Panc1 (cell line): ENCODE data around the gene PHACTR2. TPM values are rescaled to one million over a fixed set of nuclear protein-coding genes. Genes with fewer than 3 reads are reported as not detected.

Source experiments
- ATAC-seq: fragments of 200-7000 bp; cut with Tn5 transposase; 2 replicates; pipeline ENCODE4 v1.9.1; 2020; ENCODE audit warnings: mild to moderate bottlenecking, moderate library complexity
- BruUV-seq: library from RNA; stranded (reverse); fragments of 400-500 nt; replicated peaks from 2 replicates; lab custom pipeline; 2021; lab: Mats Ljungman, UMichigan
- CTCF ChIA-PET: fragments of 300-600 bp; sonication (Branson Sonifier 250); formaldehyde crosslinking; loops from one replicate; lab custom pipeline; 2022; ENCODE audit warnings: antibody characterized with exemption; lab: Charles Lee
- POLR2A ChIA-PET: fragments of 300-600 bp; sonication (Branson Sonifier 250); formaldehyde crosslinking; loops from one replicate; lab custom pipeline; 2022; ENCODE audit warnings: antibody characterized with exemption; lab: Charles Lee
- DNase-seq: peaks from one replicate; pipeline ENCODE4 v3.0.0-alpha.2; 2010; ENCODE audit warnings: low read depth, low spot score
- H3K27ac ChIP-seq: 2 replicates; pipeline ENCODE4 v1.5.1; 2011; ENCODE audit warnings: mild to moderate bottlenecking, low read length, inconsistent platforms
- H3K27me3 ChIP-seq: fragments of 200-500 bp; sonication (Bioruptor generic); 2 replicates; pipeline ENCODE4 v1.6.0; 2014; ENCODE audit warnings: low read length, inconsistent platforms; ENCODE audit not compliant: control insufficient read depth, insufficient read depth
- H3K36me3 ChIP-seq: fragments of 200-500 bp; sonication (Bioruptor generic); 2 replicates; pipeline ENCODE4 v1.5.1; 2014; ENCODE audit warnings: inconsistent platforms, mild to moderate bottlenecking, low read length, moderate library complexity; ENCODE audit not compliant: control insufficient read depth, insufficient read depth
- H3K4me1 ChIP-seq: 2 replicates; pipeline ENCODE4 v1.5.1; 2011; ENCODE audit warnings: inconsistent platforms, mild to moderate bottlenecking, low read length, moderate library complexity; ENCODE audit not compliant: control insufficient read depth, insufficient read depth
- H3K4me3 ChIP-seq, 2 experiments: 2 replicates each; pipeline ENCODE4 v1.5.1; 2011 to 2012; ENCODE audit warnings: low read depth in 2 of 2, low read length in 2 of 2, mild to moderate bottlenecking in 2 of 2, inconsistent platforms in 1 of 2, moderate library complexity in 1 of 2
- H3K9me3 ChIP-seq: fragments of 200-500 bp; sonication (Bioruptor generic); 2 replicates; pipeline ENCODE4 v1.5.1; 2014; ENCODE audit warnings: low read depth, mild to moderate bottlenecking, inconsistent platforms, low read length, moderate library complexity; ENCODE audit not compliant: control insufficient read depth, insufficient read depth
- CTCF ChIP-seq: fragments of 450-650 bp; IDR thresholded peaks from 2 replicates; pipeline ENCODE4 v1.5.1; 2017; ENCODE audit warnings: mild to moderate bottlenecking
- POLR2AphosphoS5 ChIP-seq: IDR thresholded peaks from 2 replicates; pipeline ENCODE4 v1.6.1; 2012; ENCODE audit warnings: mild to moderate bottlenecking, low read depth, low read length, moderate library complexity
- REST ChIP-seq, 2 experiments: IDR thresholded peaks; 2 replicates each; pipeline ENCODE4 v1.6.1; 2011 to 2012; ENCODE audit warnings: low read depth in 2 of 2, control low read depth in 1 of 2, low read length in 1 of 2, mild to moderate bottlenecking in 1 of 2, moderate library complexity in 1 of 2; ENCODE audit not compliant: insufficient read depth in 1 of 2
- SIN3A ChIP-seq: IDR thresholded peaks from 2 replicates; pipeline ENCODE4 v1.6.1; 2012; ENCODE audit warnings: low read depth, mild to moderate bottlenecking, low read length, moderate library complexity, borderline replicate concordance; ENCODE audit not compliant: insufficient read depth
- TCF7L2 ChIP-seq: IDR thresholded peaks from 2 replicates; pipeline ENCODE4 v1.6.1; 2011; ENCODE audit warnings: mild to moderate bottlenecking, low read depth, low read length, inconsistent platforms
- in situ Hi-C: cut with HindIII; loops from 2 replicates; pipeline ENCODE4 v1.10.0; 2016; ENCODE audit warnings: low sequenced_read_pairs, low pct_unique_long_range_greater_than_20kb
- intact Hi-C: fragments of 100-400 bp; cut with micrococcal nuclease; formaldehyde crosslinking; loops from one replicate; pipeline ENCODE4 v1.10.0; 2022; ENCODE audit not compliant: unreplicated experiment
- total RNA-seq: library from RNA; stranded (reverse); gene quantifications from one replicate; pipeline ENCODE4 v1.2.1, GENCODE V29; 2021; ENCODE audit not compliant: unreplicated experiment

Gene PHACTR2
- total RNA-seq, 1 experiment from 2014 or later = 59.9 TPM

GRCh38 chr6:143682805-143683204, 5.0 kb downstream of the PHACTR2 start:
- Histone ChIP-seq H3K4me3 (no peak overlapping the region), H3K4me1 (peaks cover 14% of the 10 kb centered on the region), H3K9me3 (peaks cover 7% of the 10 kb centered on the region; the same call in 1 of the 2 replicates), H3K27ac (0 out of 2 replicates have a peak overlapping the region, but pooled peaks have one; percentile 25), H3K27me3 (no peaks in the 10 kb centered on the region), H3K36me3 (peaks cover 2% of the 10 kb centered on the region; the same call in 1 of the 2 replicates)
- intact Hi-C loops (no loop called here), in situ Hi-C loops (no loop called here)
- DNase-seq (no peak), ATAC-seq (no peak)
- CTCF ChIA-PET = no interaction called here
- TF ChIP-seq SIN3A = no peak
- no peak for TF ChIP-seq TCF7L2
- TF ChIP-seq CTCF = no peak
- TF ChIP-seq POLR2AphosphoS5 = no peak
- TF ChIP-seq REST (IDR thresholded peaks at IDR 0.05; ENCODE audit: insufficient read depth in 1 of 2, low read depth in 2 of 2, low read length in 1 of 2) = no peak
- BruUV-seq = no TSS peak
- POLR2A ChIA-PET = no interaction called here

GRCh38 chr6:143684486-143684885, 6.7 kb downstream of the PHACTR2 start:
- H3K36me3 ChIP-seq = no peaks in the 10 kb centered on the region
- TF ChIP-seq SIN3A (no peak), CTCF (no peak), TCF7L2 (no peak), REST (IDR thresholded peaks at IDR 0.05; ENCODE audit: insufficient read depth in 1 of 2, low read depth in 2 of 2, low read length in 1 of 2) (no peak), POLR2AphosphoS5 (no peak)
- no peak overlapping the region for H3K27ac ChIP-seq
- ATAC-seq = no peak
- in situ Hi-C loops (no loop called here), intact Hi-C loops (no loop called here)
- ChIA-PET CTCF (no interaction called here), POLR2A (no interaction called here)
- H3K9me3 ChIP-seq = peaks cover 7% of the 10 kb centered on the region; the same call in 1 of the 2 replicates
- no peak for DNase-seq
- H3K4me1 ChIP-seq = peaks cover 14% of the 10 kb centered on the region
- BruUV-seq = no TSS peak
- H3K4me3 ChIP-seq = no peak overlapping the region
- H3K27me3 ChIP-seq = no peaks in the 10 kb centered on the region
